Gastrocnemius medialis (tissue), 4 donors: ENCODE results near the gene DDRGK1. TPM values are rescaled to one million over a fixed set of nuclear protein-coding genes. Genes with fewer than 3 reads are reported as not detected.

Experiments used
- ATAC-seq, 2 donors: fragments of 150-250 bp; one replicate each; pipeline ENCODE4 v1.9.1; 2016
- DNase-seq, 2 donors: peaks; one replicate each; pipeline ENCODE4 v3.0.0-alpha.2; 2019
- H3K27ac ChIP-seq, 4 donors: fragments of 200-600 bp; sonication (generic); 1 replicate in 1 of 4; 2 replicates in 3 of 4; pipeline ENCODE4 v1.5.1; 2016 to 2018; ENCODE audit warnings: mild to moderate bottlenecking in 2 of 4, moderate library complexity in 1 of 4
- H3K27me3 ChIP-seq, 3 donors: fragments of 200-600 bp; sonication (generic) in 2 of 3; 1 replicate in 1 of 3; 2 replicates in 2 of 3; pipeline versions ENCODE4 v1.5.1 to v1.6.0; 2016 to 2019; ENCODE audit warnings: mild to moderate bottlenecking in 1 of 3, moderate library complexity in 1 of 3
- H3K36me3 ChIP-seq, 2 donors: fragments of 200-600 bp; sonication (generic) in 1 of 2; one replicate each; pipeline ENCODE4 v1.5.1; 2017 to 2018
- H3K4me1 ChIP-seq, 2 donors: fragments of 200-600 bp; sonication (generic) in 1 of 2; one replicate each; pipeline ENCODE4 v1.5.1; 2016 to 2017; ENCODE audit warnings: mild to moderate bottlenecking in 2 of 2
- H3K4me3 ChIP-seq, 4 donors: fragments of 200-600 bp; sonication (generic) in 3 of 4; 1 replicate in 1 of 4; 2 replicates in 3 of 4; pipeline ENCODE4 v1.5.1; 2016 to 2019; ENCODE audit warnings: mild to moderate bottlenecking in 2 of 4
- H3K9me3 ChIP-seq, 3 donors: fragments of 200-600 bp; sonication (generic) in 2 of 3; 1 replicate in 1 of 3; 2 replicates in 2 of 3; pipeline ENCODE4 v1.5.1; 2016 to 2019
- POLR2A ChIP-seq, 2 donors: fragments of 450-650 bp; IDR thresholded peaks; one replicate each; pipeline ENCODE4 v1.6.1; 2017; ENCODE audit warnings: antibody characterized with exemption in 2 of 2, mild to moderate bottlenecking in 2 of 2, moderate library complexity in 2 of 2
- in situ Hi-C, 4 donors: fragments of 200-750 bp; cut with MboI; loops; one replicate each; pipeline versions ENCODE4 v1.15.0 to v1.8.0; 2017; ENCODE audit warnings: low sequenced_read_pairs in 4 of 4
- intact Hi-C: fragments of 100-400 bp; cut with DNase I; formaldehyde crosslinking; loops from one replicate; pipeline ENCODE4 v1.15.1; 2023; ENCODE audit warnings: low total_unique reads
- total RNA-seq, 4 donors: library from RNA; depleted of rRNA; stranded (reverse); fragments of >200 nt; gene quantifications; one replicate each; pipeline versions ENCODE4 v1.1.0 to v1.2.3, GENCODE V29; 2016
- TF ChIP-seq, protein P1 (sequence below), 5 experiments: fragments of 450-650 bp in 3 of 5; fragments of 200-600 bp in 2 of 5; sonication (generic) in 2 of 5; IDR thresholded peaks in 4 of 5; conservative IDR thresholded peaks in 1 of 5; 1 replicate in 4 of 5; 2 replicates in 1 of 5; pipeline ENCODE4 v1.5.1; 2016 to 2019; ENCODE audit warnings: antibody characterized with exemption in 5 of 5, mild to moderate bottlenecking in 3 of 5, moderate library complexity in 3 of 5

Gene DDRGK1
- total RNA-seq, 4 donors from 2014 or later: 55.2 to 75.7 (median 64.7) TPM

DNA sequence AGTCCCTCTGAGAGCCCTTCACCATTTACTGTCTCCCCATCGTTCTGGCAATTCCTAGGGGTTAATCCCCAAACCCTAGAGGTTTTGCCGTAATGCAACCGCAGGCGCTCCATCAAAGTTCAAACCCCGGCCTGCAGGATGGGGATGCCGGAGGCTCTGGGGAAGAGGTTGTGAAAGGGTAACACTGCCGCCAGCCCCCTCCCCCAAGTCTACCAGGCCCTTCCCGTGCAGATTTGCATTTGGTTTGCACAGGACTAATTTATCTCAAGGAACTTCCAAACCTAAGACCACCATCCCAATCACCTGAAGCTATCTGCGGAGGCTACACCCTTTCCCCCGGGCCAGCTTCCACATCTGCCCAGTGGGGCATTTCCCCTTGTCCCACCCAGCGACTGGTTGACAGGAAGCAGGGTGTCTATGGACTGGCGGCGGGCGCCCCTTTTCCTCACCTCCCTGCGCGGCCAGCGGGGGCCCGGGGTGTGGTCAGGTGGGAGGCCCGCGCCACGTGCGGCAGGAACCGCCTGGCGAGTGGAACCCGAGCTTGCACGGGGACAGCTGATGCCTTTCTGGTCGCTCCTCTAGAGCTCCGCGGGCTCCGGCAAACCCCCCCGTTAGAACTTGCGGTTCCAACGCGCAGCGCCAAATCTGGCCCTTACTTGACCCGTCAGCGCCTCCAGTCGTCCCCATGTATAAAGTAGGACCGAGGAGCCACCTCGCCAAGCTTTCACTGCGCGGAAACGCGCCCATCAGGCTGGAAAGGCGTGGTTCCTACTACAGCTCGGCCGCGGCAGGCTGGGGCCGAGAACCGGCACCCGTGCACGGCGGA is 43.9 kb upstream of the DDRGK1 start:
- intact Hi-C loops: loop anchor here (2.0 kb wide), 1 partner anchor 30 kb away; no protein-coding TSS in a partner anchor
- Histone ChIP-seq H3K27me3 (no peaks in the 10 kb centered on the region), H3K4me1 (peaks cover 12 to 15% of the 10 kb centered on the region in 2 donors), H3K36me3 (peaks cover 0 to 32% of the 10 kb centered on the region in 2 donors), H3K27ac (peak overlapping the region; percentile 46 to 63 (median 48)), H3K9me3 (no peaks in the 10 kb centered on the region), H3K4me3 (peak overlapping the region; percentile 4 to 19 (median 14))
- DNase-seq (peak in 1 of 2 donors; percentile 56), ATAC-seq (peak; percentile 39 to 40)
- no peak for TF ChIP-seq POLR2A (IDR thresholded peaks at IDR 0.05)
- TF ChIP-seq, protein P1, sequence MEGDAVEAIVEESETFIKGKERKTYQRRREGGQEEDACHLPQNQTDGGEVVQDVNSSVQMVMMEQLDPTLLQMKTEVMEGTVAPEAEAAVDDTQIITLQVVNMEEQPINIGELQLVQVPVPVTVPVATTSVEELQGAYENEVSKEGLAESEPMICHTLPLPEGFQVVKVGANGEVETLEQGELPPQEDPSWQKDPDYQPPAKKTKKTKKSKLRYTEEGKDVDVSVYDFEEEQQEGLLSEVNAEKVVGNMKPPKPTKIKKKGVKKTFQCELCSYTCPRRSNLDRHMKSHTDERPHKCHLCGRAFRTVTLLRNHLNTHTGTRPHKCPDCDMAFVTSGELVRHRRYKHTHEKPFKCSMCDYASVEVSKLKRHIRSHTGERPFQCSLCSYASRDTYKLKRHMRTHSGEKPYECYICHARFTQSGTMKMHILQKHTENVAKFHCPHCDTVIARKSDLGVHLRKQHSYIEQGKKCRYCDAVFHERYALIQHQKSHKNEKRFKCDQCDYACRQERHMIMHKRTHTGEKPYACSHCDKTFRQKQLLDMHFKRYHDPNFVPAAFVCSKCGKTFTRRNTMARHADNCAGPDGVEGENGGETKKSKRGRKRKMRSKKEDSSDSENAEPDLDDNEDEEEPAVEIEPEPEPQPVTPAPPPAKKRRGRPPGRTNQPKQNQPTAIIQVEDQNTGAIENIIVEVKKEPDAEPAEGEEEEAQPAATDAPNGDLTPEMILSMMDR (IDR thresholded peaks at IDR 0.05 in 4 of 5, conservative IDR thresholded peaks at IDR 0.05 in 1 of 5): no peak
- in situ Hi-C loops: no loop called here

DNA sequence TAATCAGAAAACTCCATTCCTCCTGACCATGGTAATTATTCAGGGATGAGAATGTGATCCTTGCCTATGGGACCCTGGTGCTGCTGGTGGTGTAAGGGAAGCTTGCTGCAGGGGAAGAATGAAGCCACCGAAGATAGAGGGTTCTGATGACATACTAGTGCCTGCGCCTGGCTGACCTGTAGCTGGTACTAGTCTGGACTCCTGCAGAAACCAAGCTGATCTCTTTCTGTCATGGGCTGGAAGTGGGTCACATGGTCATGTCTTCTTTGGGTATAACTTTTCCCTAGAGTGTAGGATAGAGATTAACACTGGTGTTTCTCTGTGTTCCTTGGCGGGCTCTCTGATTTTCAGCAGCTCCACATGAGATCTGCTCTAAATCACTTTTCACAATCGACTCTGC is 43.2 kb upstream of the DDRGK1 start:
- Histone ChIP-seq H3K4me1 (peaks cover 12 to 15% of the 10 kb centered on the region in 2 donors), H3K9me3 (no peaks in the 10 kb centered on the region), H3K4me3 (no peak overlapping the region), H3K27ac (peak overlapping the region in 3 of 4 donors; percentile 48 to 63 (median 49)), H3K36me3 (peaks cover 0 to 25% of the 10 kb centered on the region in 2 donors), H3K27me3 (no peaks in the 10 kb centered on the region)
- no peak for DNase-seq
- intact Hi-C loops: loop anchor here (2.0 kb wide), 1 partner anchor 29 kb away; no protein-coding TSS in a partner anchor
- TF ChIP-seq POLR2A (IDR thresholded peaks at IDR 0.05): no peak
- ATAC-seq: peak; percentile 45 to 50
- in situ Hi-C loops: no loop called here

DNA sequence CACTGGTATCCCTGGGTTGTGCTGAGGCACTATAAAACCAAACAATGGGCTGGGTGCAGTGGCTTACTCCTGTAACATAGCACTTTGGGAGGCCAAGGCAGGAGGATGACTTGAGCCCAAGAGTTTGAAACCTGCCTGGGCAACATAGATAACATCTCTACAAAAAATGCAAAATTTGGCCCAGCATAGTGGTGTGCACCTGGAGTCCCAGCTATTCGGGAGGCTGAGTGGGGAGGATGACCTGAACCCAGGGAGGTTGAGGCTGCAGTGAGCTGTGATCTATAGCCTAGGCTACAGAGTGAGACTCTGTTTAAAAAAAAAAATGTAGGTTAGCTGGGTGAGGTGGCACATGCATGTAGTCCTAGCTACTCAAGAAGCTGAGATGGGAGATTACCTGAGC is 42.2 kb upstream of the DDRGK1 start:
- no peak for DNase-seq
- Histone ChIP-seq H3K9me3 (no peaks in the 10 kb centered on the region), H3K27ac (no peak overlapping the region), H3K4me3 (no peak overlapping the region), H3K27me3 (no peaks in the 10 kb centered on the region), H3K4me1 (peaks cover 12 to 15% of the 10 kb centered on the region in 2 donors), H3K36me3 (peaks cover 0 to 15% of the 10 kb centered on the region in 2 donors)
- intact Hi-C loops: no loop called here
- TF ChIP-seq, protein P1 (IDR thresholded peaks at IDR 0.05 in 4 of 5, conservative IDR thresholded peaks at IDR 0.05 in 1 of 5): no peak
- in situ Hi-C loops: no loop called here
- ATAC-seq: no peak

DNA sequence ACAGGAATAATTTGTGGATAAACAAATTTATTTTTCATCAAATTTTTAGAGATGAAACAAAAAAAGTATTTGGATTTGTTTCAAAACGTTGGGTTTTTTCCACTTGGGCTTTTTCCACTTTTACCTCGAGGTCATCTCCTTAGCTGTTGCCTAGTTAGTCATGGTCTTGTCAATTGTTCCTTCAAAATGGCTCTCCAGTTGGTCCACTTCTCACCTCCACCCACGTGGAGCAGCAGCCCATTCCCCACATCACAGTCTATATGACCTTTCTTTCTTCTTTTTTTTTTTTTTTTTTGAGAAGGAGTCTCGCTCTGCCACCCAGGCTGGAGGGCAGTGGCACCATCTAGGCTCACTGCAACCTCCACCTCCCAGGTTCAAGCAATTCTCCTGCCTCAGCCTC is 41.2 kb upstream of the DDRGK1 start:
- intact Hi-C loops: no loop called here

DNA sequence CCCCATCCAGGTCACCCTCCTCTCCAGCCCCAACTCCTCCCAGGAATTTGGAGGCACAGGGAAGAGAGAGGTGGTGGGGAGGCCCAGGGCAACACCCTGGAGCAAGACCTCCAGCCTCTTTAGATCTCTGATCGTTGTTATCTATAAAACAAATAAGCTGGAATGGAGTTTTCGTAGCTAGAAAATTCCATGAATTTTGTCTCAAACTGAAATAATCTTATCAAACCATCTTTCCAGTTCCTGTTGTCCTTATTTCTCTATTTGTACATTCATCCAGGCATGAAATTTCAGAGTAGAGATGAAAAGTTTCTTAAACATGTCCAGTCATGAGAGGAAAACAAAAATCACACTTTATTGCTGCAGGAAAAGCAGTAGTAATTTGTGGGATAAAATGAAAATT is 40.7 kb upstream of the DDRGK1 start:
- peaks cover 2 to 9% (median 8%) of the 10 kb centered on the region in 3 donors for H3K27me3 ChIP-seq
- H3K27ac ChIP-seq: peak overlapping the region; percentile 7 to 68 (median 55)
- in situ Hi-C loops (no loop called here), intact Hi-C loops (no loop called here)
- DNase-seq (no peak), ATAC-seq (no peak)
- H3K36me3 ChIP-seq: no peaks in the 10 kb centered on the region
- TF ChIP-seq POLR2A (IDR thresholded peaks at IDR 0.05): no peak
- TF ChIP-seq, protein P1 (IDR thresholded peaks at IDR 0.05 in 4 of 5, conservative IDR thresholded peaks at IDR 0.05 in 1 of 5): no peak
- peaks cover 9 to 12% of the 10 kb centered on the region in 2 donors for H3K4me1 ChIP-seq
- no peak overlapping the region for H3K4me3 ChIP-seq
- no peaks in the 10 kb centered on the region for H3K9me3 ChIP-seq

More for the DNA sequence above, 41.2 kb upstream of the DDRGK1 start:
- Histone ChIP-seq H3K9me3 (no peaks in the 10 kb centered on the region), H3K27ac (no peak overlapping the region), H3K36me3 (peaks cover 0 to 5% of the 10 kb centered on the region in 2 donors), H3K27me3 (peaks cover 2 to 5% (median 2%) of the 10 kb centered on the region in 3 donors), H3K4me3 (no peak overlapping the region), H3K4me1 (peaks cover 11 to 12% of the 10 kb centered on the region in 2 donors)
- no peak for ATAC-seq
- in situ Hi-C loops: no loop called here
- TF ChIP-seq, protein P1 (IDR thresholded peaks at IDR 0.05 in 4 of 5, conservative IDR thresholded peaks at IDR 0.05 in 1 of 5): no peak
- no peak for DNase-seq
